AG10803 (cell line): ENCODE results near the gene STAG2.
"Not testable (repeated sequence)": the region's sequence is repeated elsewhere in the genome, so short reads cannot be mapped to it uniquely, and the experiment has no call there.

Source experiments
- DNase-seq: peaks from one replicate; pipeline ENCODE4 v3.0.0; 2010; ENCODE audit warnings: low read depth
- H3K4me3 ChIP-seq: 2 replicates; pipeline ENCODE4 v1.5.1; 2011; ENCODE audit warnings: mild to moderate bottlenecking, low read length, control low read depth
- TF ChIP-seq, protein P1 (sequence below): conservative IDR thresholded peaks from 2 replicates; pipeline ENCODE4 v1.5.1; 2011; ENCODE audit warnings: mild to moderate bottlenecking, low read length, control low read depth, inconsistent platforms

STAG2 gene

GRCh38 chrX:124117325-124117724 lies 155.8 kb downstream of the STAG2 start:
- TF ChIP-seq, protein P1, sequence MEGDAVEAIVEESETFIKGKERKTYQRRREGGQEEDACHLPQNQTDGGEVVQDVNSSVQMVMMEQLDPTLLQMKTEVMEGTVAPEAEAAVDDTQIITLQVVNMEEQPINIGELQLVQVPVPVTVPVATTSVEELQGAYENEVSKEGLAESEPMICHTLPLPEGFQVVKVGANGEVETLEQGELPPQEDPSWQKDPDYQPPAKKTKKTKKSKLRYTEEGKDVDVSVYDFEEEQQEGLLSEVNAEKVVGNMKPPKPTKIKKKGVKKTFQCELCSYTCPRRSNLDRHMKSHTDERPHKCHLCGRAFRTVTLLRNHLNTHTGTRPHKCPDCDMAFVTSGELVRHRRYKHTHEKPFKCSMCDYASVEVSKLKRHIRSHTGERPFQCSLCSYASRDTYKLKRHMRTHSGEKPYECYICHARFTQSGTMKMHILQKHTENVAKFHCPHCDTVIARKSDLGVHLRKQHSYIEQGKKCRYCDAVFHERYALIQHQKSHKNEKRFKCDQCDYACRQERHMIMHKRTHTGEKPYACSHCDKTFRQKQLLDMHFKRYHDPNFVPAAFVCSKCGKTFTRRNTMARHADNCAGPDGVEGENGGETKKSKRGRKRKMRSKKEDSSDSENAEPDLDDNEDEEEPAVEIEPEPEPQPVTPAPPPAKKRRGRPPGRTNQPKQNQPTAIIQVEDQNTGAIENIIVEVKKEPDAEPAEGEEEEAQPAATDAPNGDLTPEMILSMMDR, result no peak
- DNase-seq, result no peak
- no peak overlapping the region for H3K4me3 ChIP-seq

GRCh38 chrX:124125471-124125870 lies 164.0 kb downstream of the STAG2 start:
- DNase-seq, result no peak
- H3K4me3 ChIP-seq, result no peak overlapping the region
- TF ChIP-seq, protein P1, result no peak

DNA sequence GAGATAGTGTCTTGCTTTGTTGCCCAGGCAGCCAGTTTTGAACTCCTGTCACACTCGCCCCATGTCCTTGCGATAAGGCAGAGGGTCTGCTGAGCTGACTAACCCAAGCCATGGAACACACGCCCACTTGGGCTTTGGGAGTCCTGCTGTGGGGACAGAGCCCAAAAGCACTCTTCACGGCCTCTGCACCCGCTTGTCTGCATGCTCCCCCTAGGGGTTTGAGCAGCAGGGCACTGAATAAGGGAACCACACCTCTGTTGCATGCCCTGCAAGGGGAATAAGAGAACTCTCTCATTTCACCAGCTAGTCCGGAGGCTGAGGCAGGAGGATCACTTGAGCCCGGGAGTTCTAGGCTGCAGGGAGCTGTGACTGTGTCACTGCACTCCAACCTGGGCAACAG lies 166.0 kb downstream of the STAG2 start:
- H3K4me3 ChIP-seq, result no peak overlapping the region
- TF ChIP-seq, protein P1, result no peak
- DNase-seq, result no peak

- not testable (repeated sequence) for DNase-seq, H3K4me3 ChIP-seq
Measured at GRCh38 chrX:124132437-124132836, 170.9 kb downstream of the STAG2 start.

- no peak for DNase-seq
- no peak overlapping the region for H3K4me3 ChIP-seq
- TF ChIP-seq, protein P1, result no peak
Measured at GRCh38 chrX:124145749-124146148, 184.2 kb downstream of the STAG2 start.

- TF ChIP-seq, protein P1, result no peak
- DNase-seq, result no peak
- no peak overlapping the region for H3K4me3 ChIP-seq
Measured at GRCh38 chrX:124151195-124151594, 189.7 kb downstream of the STAG2 start.
